ENCODE results near the gene PLA2G15. TPM values are rescaled to one million over a fixed set of nuclear protein-coding genes. Genes with fewer than 3 reads are reported as not detected.

Gene PLA2G15
- total RNA-seq, 1 experiment from 2014 or later: 16.9 TPM

DNA sequence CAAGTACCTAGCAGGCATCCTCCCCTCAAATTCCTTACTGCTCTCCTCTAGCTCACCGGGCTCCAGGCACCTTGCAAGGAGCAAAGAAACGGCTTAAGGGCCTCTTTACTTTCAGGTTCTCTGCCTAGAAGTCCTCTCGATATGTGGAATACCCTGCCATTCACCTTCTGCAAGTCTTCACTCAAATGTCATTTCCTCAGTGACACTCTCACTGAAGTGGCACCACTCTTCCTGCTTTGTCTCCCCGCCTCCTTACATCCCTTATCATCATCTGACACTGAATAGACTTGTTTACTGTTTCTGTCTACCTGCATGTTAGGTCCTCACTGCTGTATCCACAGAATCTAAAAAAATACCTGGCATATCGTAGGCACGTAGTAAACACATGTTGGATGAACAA, 64.6 kb downstream of the PLA2G15 start:
- Mint-ChIP-seq H3K4me1 (ENCODE audit: low read depth, unreplicated experiment) (peaks cover 12% of the 10 kb centered on the region), H3K9me3 (ENCODE audit: low read depth, unreplicated experiment) (no peaks in the 10 kb centered on the region), H3K4me3 (ENCODE audit: low read depth, unreplicated experiment) (peak overlapping the region; percentile 99), H3K27me3 (ENCODE audit: unreplicated experiment) (no peaks in the 10 kb centered on the region), H3K36me3 (ENCODE audit: insufficient read depth, unreplicated experiment) (peaks cover 34% of the 10 kb centered on the region), H3K27ac (ENCODE audit: unreplicated experiment) (peak overlapping the region; percentile 88)
- intact Hi-C loops (cut with micrococcal nuclease; ENCODE audit: unreplicated experiment): loop anchor here (5.0 kb wide), 1 partner anchor 42 kb away; no protein-coding TSS in a partner anchor
- TSS peak; percentile 51 for BruUV-seq (replicated peaks)
- TF ChIP-seq, protein P1, sequence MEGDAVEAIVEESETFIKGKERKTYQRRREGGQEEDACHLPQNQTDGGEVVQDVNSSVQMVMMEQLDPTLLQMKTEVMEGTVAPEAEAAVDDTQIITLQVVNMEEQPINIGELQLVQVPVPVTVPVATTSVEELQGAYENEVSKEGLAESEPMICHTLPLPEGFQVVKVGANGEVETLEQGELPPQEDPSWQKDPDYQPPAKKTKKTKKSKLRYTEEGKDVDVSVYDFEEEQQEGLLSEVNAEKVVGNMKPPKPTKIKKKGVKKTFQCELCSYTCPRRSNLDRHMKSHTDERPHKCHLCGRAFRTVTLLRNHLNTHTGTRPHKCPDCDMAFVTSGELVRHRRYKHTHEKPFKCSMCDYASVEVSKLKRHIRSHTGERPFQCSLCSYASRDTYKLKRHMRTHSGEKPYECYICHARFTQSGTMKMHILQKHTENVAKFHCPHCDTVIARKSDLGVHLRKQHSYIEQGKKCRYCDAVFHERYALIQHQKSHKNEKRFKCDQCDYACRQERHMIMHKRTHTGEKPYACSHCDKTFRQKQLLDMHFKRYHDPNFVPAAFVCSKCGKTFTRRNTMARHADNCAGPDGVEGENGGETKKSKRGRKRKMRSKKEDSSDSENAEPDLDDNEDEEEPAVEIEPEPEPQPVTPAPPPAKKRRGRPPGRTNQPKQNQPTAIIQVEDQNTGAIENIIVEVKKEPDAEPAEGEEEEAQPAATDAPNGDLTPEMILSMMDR (IDR thresholded peaks at IDR 0.05; ENCODE audit: unreplicated experiment): no peak
- CTCF ChIA-PET: no interaction called here
- DNase-seq: no peak

DNA sequence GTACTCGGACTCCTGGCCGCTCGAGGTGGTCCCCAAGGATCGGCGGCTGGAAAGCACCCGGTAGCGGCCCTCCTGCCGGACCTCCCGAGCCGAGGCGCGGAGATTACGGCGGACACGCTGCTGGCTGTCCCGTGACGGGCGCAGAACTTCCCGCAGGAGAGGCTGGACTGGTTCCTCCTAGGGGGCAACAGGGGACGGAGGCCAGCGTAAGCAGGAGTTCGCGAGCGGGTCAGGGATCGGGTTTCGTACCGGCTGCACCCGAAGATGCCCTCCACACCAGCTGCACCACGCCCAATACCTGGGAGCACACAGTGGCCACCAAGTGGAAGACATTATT, 65.2 kb downstream of the PLA2G15 start:
- H3K27me3 Mint-ChIP-seq (ENCODE audit: unreplicated experiment): no peaks in the 10 kb centered on the region
- intact Hi-C loops (cut with micrococcal nuclease; ENCODE audit: unreplicated experiment): loop anchor here (5.0 kb wide), 1 partner anchor 43 kb away; no protein-coding TSS in a partner anchor
- H3K4me3 Mint-ChIP-seq (ENCODE audit: low read depth, unreplicated experiment): peak overlapping the region; percentile 99
- no peak for DNase-seq
- CTCF ChIA-PET: interaction anchor here (0.5 to 1.8 kb wide), 8 partner anchors 30 to 863 kb away, joined by 3 to 13 read pairs (median 4); partner anchors contain the start of gene SLC7A6
- no peaks in the 10 kb centered on the region for H3K9me3 Mint-ChIP-seq (ENCODE audit: low read depth, unreplicated experiment)
- peaks cover 12% of the 10 kb centered on the region for H3K4me1 Mint-ChIP-seq (ENCODE audit: low read depth, unreplicated experiment)
- no TSS peak for BruUV-seq (replicated peaks)
- H3K36me3 Mint-ChIP-seq (ENCODE audit: insufficient read depth, unreplicated experiment): peaks cover 34% of the 10 kb centered on the region
- TF ChIP-seq, protein P1 (IDR thresholded peaks at IDR 0.05; ENCODE audit: unreplicated experiment): no peak
- peak overlapping the region; percentile 88 for H3K27ac Mint-ChIP-seq (ENCODE audit: unreplicated experiment)

Small RNA genes within 50 kb of the gene (microRNA-seq; reads per million reads assigned to microRNA genes)
- gene MIR6773: 5.6 reads per million, percentile 18 among the genes with 10 or more reads in this experiment

Other genes with a start within 250 kb of the PLA2G15 start
- gene DPEP2, start 245.9 kb upstream of the PLA2G15 start, total RNA-seq (2022): not detected in 2 replicates
- not detected in 2 replicates for gene DPEP2NB, start 229.5 kb upstream of the PLA2G15 start, total RNA-seq (2022)
- 16.8 and 21.5 TPM in 2 replicates for gene DDX28, start 222.1 kb upstream of the PLA2G15 start, total RNA-seq (2022)
- 31.7 and 33.5 TPM in 2 replicates for gene DUS2, start 222.1 kb upstream of the PLA2G15 start, total RNA-seq (2022)
- 39.3 and 39.9 TPM in 2 replicates for gene NFATC3, start 160.0 kb upstream of the PLA2G15 start, total RNA-seq (2022)
- 100 and 103 TPM in 2 replicates for gene ESRP2, start 9.2 kb upstream of the PLA2G15 start, total RNA-seq (2022)
- gene SLC7A6, start 19.2 kb downstream of the PLA2G15 start, total RNA-seq (2022): 38.3 and 45.4 TPM in 2 replicates
- gene SLC7A6OS, start 65.6 kb downstream of the PLA2G15 start, total RNA-seq (2022): 28.4 and 34.9 TPM in 2 replicates
- 49.4 and 57.8 TPM in 2 replicates for gene PRMT7, start 65.6 kb downstream of the PLA2G15 start, total RNA-seq (2022)
- 0.42 and 1.2 TPM in 2 replicates for gene SMPD3, start 203.1 kb downstream of the PLA2G15 start, total RNA-seq (2022)